Measurements from ENCODE around the gene RSF1.

The RSF1 gene

DNA sequence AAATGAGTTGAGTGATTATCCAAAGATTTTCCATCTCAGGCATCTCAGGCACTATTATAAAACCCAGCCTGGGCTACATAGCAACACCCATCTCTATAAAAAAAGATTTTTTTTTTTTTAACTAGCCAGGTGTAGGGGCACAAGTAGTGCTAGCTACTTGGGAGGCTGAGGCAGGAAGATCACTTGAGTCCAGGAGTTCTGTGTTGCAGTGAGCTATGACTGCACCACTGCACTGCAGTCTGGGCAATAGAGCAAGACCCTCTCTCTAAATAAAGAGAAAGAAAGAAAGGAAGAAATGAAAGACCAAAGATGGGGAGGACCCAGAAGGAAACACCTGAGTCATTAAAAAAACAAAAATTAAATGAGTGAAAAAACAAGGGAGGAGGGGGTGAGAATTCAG lies 14.1 kb downstream of the RSF1 start:
- in situ Hi-C loops (cut with MboI; ENCODE audit: low sequenced_read_pairs): no loop called here

DNA sequence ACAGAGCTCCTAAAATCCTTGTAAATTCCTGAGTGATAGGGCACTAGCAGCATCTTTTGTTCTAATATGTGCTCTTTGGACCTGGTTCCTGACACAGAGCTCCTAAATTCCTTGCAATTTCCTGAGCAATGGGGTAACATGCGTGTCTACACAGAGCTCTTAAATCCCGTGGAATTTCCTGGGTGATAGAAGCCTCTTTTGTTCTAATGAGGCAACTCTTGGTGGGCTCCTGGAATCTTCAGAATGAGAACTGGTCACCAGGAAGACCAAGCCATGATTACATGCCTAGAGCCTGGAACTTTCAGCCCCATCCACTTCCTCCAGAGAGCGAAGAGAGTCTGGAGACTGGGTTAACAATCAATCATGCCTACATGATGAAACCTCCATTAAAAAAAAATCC lies 19.0 kb downstream of the RSF1 start:
- in situ Hi-C loops (cut with MboI; ENCODE audit: low sequenced_read_pairs): no loop called here

DNA sequence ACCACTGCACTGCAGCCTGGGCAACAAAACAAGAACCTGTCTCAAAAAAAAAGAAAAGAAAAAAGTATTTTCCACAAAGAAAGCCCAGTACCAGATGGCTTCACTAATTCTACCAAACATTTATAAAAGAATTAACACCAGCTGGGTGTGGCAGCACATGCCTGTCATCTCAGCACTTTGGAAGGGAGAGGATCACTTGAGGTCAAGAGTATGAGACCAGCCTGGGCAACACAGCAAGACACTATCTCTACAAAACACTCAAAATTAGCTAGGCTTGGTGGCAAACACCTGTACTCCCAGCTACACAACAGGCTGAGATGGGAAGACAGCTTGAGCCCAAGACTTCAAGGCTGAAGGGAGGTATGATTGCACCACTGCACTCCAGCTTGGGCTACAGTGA lies 20.1 kb downstream of the RSF1 start:
- in situ Hi-C loops (cut with MboI; ENCODE audit: low sequenced_read_pairs): no loop called here

DNA sequence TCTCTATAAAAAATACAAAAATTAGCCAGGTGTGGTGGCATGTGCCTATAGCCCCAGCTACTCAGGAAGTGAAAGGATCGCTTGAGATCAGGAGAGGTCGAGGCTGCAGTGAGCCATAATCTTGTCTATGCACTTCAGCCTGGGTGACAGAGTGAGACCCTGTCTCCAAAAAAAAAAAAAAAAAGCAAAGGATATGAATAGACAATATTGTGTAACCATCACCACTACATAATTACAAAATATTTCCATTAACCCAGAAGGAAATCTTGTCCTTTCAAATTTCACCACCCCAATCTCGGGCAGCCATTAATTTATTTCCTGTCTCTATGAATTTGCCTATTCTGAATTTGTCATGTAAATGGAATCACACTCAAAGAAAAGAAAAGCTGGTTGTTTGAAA lies 21.2 kb downstream of the RSF1 start:
- in situ Hi-C loops (cut with MboI; ENCODE audit: low sequenced_read_pairs): no loop called here

DNA sequence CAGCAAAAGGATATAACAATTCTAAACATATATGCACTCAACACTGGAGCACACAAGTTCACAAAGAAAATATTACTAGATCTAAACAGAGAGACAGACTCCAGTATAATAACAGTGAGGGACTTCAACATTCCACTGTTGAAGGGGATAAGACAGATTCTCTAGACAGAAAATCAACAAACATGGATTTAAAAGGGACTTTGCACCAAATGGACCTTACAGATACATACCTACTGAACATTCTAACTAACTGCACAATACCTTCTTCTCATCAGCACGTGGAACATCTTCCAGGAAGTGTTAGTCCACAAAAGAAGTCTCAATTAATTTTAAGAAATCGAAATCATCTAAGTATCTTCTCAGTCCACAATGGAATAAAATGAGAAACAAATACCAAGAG lies 26.6 kb downstream of the RSF1 start:
- in situ Hi-C loops (cut with MboI; ENCODE audit: low sequenced_read_pairs): no loop called here

DNA sequence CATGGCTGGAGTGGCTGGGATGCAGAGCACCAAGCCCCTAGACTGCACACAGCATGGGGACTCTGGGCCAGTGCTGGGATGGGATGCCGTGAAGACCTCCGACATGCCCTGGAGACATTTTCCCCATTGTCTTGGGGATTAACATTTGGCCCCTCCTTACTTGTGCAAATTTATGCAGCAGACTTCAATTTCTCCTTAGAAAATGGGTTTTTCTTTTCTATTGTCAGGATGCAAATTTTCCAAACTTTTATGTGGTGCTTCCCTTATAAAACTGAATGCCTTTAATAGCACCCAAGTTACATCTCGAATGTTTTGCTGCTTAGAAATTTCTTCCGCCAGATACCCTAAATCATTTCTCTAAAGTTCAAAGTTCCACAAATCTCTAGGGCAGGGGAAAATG lies 29.2 kb downstream of the RSF1 start:
- in situ Hi-C loops (cut with MboI; ENCODE audit: low sequenced_read_pairs): no loop called here

DNA sequence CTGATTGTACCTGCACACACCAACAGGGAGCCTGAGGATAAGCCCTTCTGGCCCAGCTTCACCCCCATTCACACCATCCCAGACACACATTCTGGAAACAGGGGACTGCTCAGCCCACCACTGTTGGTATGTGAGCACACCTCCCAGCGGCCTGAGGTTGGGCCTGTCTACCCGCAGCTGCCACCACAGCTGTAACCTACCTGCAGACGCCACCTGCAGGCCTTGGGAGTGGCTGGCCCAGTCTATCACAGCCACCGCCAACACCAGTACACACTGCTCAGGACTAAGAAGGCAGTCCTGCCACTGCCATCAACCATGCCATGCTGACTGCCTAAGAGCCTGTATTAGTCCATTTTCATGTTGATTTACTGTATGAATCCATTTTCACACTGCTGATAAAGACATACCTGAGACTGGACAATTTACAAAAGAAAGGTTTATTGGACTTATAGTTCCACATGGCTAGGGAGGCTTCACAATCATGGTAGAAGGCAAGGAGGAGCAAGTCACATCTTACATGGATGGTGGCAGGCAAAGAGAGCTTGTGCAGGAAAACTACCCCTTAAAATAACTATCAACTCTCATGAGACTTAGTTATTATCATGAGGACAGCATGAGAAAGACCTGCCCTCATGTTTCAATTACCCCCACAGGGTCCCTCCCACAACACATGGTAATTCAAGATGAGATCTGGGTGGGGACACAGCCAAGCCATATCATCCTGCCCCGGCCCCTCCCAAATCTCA lies 30.6 kb downstream of the RSF1 start:
- in situ Hi-C loops (cut with MboI; ENCODE audit: low sequenced_read_pairs): no loop called here

DNA sequence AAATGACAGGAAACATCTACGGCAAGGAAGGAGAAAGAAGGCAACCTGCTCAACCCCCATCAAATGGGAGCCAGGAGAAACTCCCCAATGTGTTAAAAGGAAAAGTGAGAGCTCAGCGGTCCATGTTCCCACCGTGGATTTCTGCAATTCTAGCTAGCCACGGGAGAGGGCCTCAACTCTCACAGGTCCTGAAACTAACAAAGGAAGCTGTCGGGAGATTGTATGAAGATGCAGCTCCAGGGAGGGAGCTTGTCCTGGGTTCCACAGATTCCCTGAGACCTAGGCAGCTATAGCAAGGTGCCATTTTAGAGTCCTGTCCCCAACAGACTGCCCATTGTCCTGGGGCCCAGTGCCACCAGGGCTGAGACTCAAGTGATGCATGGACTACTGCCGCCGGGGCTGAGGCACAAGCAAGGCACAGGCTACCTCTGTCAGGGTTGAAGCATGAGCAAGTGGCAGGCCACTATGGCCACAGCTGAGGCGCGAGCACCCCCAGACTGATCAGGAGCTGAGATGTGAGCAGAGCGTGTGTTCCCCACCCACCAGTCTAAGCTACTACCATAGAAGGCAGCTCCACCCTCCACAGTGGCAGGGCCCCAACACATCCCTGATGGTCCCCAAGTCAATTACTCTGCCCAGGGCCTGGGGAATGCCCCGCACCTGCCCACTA lies 31.3 kb downstream of the RSF1 start:
- in situ Hi-C loops (cut with MboI; ENCODE audit: low sequenced_read_pairs): no loop called here

DNA sequence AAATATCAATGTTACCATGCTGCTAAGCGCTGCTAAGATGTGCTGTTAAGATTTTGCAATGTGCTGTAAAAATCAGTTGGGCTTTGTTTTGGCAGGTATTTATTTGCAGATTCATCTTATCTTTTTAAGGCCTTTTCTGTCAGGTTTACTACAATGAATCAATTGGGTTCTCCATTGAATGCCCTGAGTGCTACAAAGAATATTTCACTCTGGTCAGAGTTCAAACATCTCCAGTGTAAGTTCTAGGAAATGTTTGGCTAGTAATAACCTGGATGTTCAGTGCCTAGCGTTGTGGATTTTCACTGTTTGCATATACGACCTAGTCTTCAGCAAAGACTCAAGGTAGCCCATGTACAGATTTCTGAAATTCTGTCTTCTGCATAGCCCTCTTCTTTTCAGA lies 36.0 kb downstream of the RSF1 start:
- in situ Hi-C loops (cut with MboI; ENCODE audit: low sequenced_read_pairs): no loop called here

DNA sequence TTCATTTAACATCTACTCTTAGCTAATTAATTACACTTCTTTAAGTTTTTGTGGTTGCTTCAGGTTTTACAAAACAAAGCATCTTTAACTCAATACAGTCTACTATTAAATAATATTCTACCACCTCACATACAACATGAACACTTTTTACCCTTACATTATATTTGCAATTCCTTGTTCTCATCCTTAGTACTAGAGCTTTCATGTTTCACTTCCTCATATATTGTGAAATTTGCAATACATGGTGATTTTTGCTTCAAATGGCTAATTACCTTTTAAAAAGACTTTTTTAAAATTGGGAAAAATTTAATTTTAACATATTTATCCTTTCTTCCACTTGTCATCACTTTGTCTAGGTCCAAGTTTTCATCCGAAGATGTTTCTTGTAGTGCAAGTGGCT lies 37.5 kb downstream of the RSF1 start:
- in situ Hi-C loops (cut with MboI; ENCODE audit: low sequenced_read_pairs): no loop called here

DNA sequence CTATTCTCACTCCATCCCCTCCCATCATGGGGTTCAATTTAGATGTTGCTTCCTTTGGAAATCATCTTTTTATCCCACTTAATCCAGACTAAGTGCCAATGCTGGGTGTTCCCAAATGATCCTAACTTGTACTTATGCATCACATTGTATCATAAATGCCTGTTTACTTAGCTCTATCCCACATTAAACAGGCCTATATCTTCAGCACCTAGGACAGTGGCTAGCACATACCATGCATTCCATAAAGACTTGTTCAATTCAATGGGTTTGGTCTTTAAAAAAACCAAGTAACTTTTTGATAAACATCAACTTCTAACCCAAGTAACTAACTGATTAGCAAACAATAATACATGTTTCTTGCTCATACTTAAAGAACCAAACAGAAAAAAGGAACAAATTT lies 40.6 kb downstream of the RSF1 start:
- in situ Hi-C loops (cut with MboI; ENCODE audit: low sequenced_read_pairs): no loop called here

DNA sequence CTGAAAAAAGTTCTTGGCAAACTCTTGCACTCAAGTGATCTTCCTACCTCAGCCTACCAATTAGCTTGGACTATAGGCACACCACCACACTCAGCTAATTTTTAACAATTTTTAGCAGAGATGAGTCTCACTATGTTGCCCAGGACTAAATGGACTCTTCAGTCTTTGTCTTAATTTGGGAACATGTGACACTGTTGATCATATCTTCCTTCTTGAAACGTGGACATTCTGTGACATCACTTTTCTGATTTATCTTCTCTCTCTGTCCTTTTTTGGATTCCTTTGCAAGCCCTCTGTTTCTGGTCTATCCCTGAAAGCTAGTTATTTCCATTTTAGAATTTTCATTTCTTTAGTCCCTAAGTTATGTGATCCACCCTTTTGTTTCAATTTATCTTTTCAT lies 42.0 kb downstream of the RSF1 start:
- in situ Hi-C loops (cut with MboI; ENCODE audit: low sequenced_read_pairs): no loop called here

DNA sequence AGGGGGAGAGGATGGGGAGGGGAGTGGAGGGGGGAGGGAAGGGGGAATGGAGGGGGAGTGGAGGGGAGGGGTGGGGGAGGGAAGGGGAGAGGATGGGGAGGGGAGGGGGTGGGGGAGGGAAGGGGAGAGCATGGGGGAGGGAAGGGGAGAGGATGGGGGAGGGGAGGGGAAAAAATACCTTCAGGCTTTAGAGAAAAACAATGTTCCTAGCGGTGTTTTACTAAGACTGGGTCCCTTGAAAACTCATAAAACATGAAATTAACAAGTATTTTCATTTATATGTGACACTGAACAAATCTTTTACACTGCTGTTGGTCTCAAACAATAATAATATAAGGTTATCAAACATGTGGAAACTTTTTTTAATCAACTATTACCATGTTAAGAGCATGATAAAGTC lies 42.4 kb downstream of the RSF1 start:
- in situ Hi-C loops (cut with MboI; ENCODE audit: low sequenced_read_pairs): no loop called here

DNA sequence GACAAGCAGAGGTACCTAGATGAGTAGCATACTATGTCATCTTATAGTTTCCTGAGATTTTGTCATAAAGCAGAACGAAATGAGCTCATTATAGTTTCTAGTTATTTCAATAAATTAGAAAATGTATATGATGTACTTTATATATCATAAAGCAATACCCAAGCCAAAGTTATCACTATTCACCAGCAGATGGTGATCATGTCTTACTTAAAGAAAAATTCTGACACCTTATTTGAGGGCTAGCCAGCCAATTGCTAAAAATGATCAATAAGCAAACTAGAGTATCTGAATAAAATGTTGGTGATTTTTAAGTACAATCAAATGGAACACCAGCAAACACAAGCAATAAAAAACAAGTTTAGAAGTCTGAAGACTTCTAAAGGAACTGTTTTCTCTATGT lies 44.1 kb downstream of the RSF1 start:
- in situ Hi-C loops (cut with MboI; ENCODE audit: low sequenced_read_pairs): no loop called here

DNA sequence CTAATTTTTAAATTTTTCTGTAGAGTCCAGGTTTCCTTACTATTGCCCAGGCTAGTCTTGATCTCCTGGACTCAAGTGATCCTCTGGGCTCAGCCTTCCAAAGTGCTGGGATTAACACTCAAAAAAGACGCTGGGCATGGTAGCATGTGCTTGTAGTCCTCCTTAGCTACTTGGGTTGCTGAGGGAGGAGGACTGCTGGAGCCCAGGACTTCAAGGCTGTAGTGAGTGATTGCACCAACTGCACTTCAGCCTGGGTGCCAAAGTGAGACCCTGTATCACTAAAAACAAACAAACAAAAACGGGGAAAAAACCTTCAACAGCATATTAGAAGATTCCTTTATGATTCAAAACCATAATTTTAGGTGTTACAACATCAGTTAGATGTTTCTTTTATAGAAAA lies 44.6 kb downstream of the RSF1 start:
- in situ Hi-C loops (cut with MboI; ENCODE audit: low sequenced_read_pairs): no loop called here

DNA sequence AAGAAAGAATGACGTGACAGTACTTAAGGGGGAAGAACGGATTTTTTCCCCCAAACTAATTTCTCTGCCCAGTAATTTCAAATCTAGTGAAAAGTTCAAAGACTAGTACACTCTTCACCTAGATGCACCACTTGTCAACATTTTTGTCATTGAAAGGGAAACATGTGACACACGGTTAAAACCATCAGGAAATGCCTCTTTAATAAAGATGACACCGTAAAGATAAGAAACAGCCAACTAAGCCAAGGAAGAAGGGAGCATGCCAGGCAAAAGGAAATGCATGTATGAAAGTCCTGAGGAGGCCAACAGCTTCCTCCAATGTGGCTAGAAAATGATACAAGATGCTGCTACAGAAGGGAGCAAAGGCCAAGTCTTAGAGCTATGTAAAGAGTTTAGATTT lies 49.4 kb downstream of the RSF1 start:
- in situ Hi-C loops (cut with MboI; ENCODE audit: low sequenced_read_pairs): loop anchor here (25.0 kb wide), 1 partner anchor 109 kb away; no protein-coding TSS in a partner anchor

DNA sequence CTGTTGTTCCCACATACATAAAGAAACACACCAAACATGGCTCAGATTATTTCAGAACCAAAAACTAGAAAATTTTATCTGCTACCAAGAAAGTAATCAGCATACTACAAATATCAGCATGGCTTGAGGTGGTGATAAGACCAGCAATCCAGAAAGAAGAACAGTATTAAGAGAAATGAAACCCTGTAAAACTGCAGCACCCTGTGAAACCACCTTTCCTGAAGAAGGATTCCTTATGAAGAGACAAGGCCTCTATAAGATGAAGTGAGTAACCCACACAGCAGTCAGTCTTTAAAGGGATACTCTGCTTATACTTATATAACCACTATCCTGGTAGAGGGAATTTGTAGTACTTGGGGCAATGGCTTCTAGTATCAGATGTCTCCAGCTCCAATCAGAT lies 49.9 kb downstream of the RSF1 start:
- in situ Hi-C loops (cut with MboI; ENCODE audit: low sequenced_read_pairs): loop anchor here (25.0 kb wide), 1 partner anchor 108 kb away; no protein-coding TSS in a partner anchor

DNA sequence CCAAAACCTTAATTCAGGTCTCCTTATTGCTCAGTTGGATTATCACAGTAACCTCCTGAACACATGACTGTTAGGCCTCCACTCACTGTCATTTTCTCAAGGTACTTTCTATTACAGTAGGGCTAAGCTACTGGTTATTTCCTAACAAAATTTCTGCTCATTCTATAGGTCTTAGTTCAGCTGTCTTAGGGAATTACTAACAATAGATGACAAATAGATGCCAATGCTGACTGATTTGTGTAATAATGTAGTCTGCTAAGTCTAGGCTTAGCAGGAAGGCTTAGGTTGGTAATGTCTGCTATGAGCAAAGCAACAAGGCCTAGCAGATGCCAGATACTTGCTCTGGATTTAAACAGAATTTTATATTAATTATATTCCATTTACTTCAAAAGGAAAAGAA lies 58.1 kb downstream of the RSF1 start:
- in situ Hi-C loops (cut with MboI; ENCODE audit: low sequenced_read_pairs): loop anchor here (25.0 kb wide), 1 partner anchor 100 kb away; no protein-coding TSS in a partner anchor

DNA sequence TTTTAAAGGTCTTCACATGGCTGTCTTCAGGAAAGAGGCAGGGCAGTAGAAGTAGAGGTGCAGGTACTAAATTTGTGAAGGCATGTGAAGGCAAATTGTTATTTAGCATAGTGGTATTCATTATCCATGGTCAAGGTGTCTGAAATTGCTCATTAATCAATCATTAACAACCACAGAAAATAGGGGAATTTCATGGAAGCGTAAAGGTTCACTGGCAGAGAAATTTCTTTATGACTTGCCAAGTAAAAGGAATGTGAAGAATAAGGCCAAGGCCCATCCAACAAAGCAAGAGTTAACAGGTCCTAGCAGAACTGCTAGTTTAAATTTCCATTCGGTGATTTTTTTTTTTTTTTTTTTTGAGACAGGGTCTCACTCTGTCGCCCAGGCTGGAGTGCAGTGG lies 59.0 kb downstream of the RSF1 start:
- in situ Hi-C loops (cut with MboI; ENCODE audit: low sequenced_read_pairs): loop anchor here (25.0 kb wide), 1 partner anchor 99 kb away; no protein-coding TSS in a partner anchor

DNA sequence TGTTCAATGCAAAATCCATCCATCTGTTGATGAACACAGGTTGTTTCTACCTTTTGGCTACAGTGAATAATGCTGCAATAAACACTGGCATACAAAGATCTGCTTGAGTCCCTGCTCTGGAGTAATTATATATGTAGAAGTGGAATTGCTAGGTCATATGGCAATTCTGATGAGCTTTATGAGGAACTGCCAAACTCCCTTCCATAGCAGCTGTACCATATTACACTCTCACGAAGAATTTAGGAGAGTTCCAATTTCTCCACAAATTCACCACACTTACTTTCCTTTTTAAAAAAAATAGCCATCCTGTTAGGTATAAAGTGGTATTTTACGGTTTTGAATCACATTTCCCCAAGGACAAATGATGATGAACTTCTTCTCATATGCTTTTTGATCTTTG lies 62.2 kb downstream of the RSF1 start:
- in situ Hi-C loops (cut with MboI; ENCODE audit: low sequenced_read_pairs): loop anchor here (25.0 kb wide), 1 partner anchor 96 kb away; no protein-coding TSS in a partner anchor

DNA sequence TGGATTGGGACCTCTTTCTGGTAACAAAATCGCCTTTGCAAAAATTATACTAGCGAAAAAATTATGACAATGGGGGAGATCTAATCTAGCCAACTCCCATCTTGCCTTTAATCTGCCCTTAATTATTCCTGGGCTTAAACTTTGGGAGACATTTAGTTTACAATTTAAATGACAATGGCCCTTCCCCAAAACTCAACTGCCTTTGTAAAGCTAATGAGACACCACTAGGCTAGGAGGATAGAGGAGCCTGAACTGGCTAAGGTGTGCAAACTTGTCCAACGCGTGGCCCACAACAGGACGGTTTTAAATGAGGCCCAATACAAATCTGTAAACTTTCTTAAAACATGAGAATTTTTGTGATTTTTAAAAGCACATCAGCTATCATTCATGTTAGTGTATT lies 67.3 kb downstream of the RSF1 start:
- in situ Hi-C loops (cut with MboI; ENCODE audit: low sequenced_read_pairs): loop anchor here (25.0 kb wide), 1 partner anchor 91 kb away; no protein-coding TSS in a partner anchor

DNA sequence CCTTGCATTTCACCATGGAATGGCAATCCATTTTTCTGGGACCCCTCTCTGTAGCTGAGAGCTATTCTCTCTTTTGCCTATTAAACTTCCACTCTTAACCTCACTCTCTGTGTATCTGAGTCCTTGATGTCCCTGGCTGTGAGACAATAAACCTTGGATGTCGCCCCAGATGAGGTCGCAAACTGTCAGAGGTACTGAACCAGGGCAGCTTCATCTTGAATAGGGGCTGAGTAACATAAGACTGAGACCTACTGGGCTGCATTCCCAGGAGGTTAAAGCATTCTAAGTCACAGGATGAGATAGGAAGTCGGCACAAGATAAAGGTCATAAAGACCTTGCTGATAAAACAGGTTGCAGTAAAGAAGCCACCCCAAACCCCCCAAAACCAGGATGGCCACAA lies 68.0 kb downstream of the RSF1 start:
- in situ Hi-C loops (cut with MboI; ENCODE audit: low sequenced_read_pairs): loop anchor here (25.0 kb wide), 1 partner anchor 90 kb away; no protein-coding TSS in a partner anchor

Measured in HL-60/S4 treated with phorbol 12-myristate 13-acetate at 8.2 ng/mL for 4 days and 3 days (cell line).